HepG2 (cell line): ENCODE data around the gene TIAM2. TPM values are rescaled to one million over a fixed set of nuclear protein-coding genes. Genes with fewer than 3 reads are reported as not detected.

Source experiments
- ATAC-seq: fragments of 200-7000 bp; cut with Tn5 transposase; 3 replicates; pipeline ENCODE4 v1.9.1; 2020; ENCODE audit warnings: mild to moderate bottlenecking, moderate library complexity
- BruUV-seq: library from RNA; stranded (reverse); fragments of 400-500 nt; replicated peaks from 2 replicates; lab custom pipeline; 2021; lab: Mats Ljungman, UMichigan
- CTCF ChIA-PET: fragments of 300-600 bp; formaldehyde crosslinking; extraction: SDS; loops from one replicate; lab custom pipeline; 2021; ENCODE audit warnings: low total read pairs, inconsistent platforms, low intra/inter-chr PET ratio; lab: Yijun Ruan, JAX
- POLR2A ChIA-PET: fragments of 350-600 bp; sonication (Branson Sonifier 250); formaldehyde crosslinking; loops from one replicate; lab custom pipeline; 2020; ENCODE audit warnings: antibody characterized with exemption, inconsistent platforms; lab: Yijun Ruan, JAX
- DNase-seq: peaks from one replicate; pipeline ENCODE4 v3.0.0-alpha.2; 2015; ENCODE audit warnings: low spot score
- FAIRE-seq: peaks from 3 replicates; lab custom pipeline; 2011; peaks lifted over from hg19 to GRCh38; lab: Jason Lieb, UNC
- H2AFZ ChIP-seq: one replicate; pipeline ENCODE4 v1.6.1; 2011; ENCODE audit warnings: low read length, inconsistent platforms
- H3K27ac ChIP-seq: fragments of 300-600 bp; 3 replicates; pipeline ENCODE4 v1.8.0; 2011; ENCODE audit warnings: mixed run types, mild to moderate bottlenecking, mixed read lengths, low read length, inconsistent platforms; ENCODE audit not compliant: insufficient read depth; ENCODE audit errors: extremely low read length
- H3K27me3 ChIP-seq, 2 experiments: fragments of 200-600 bp in 1 of 2; 2 replicates in 1 of 2; 3 replicates in 1 of 2; pipeline versions ENCODE4 v1.6.0 to v1.8.0; 2011; ENCODE audit warnings: low read length in 2 of 2, mild to moderate bottlenecking in 2 of 2, moderate library complexity in 2 of 2, inconsistent platforms in 1 of 2; ENCODE audit not compliant: insufficient read depth in 2 of 2, control insufficient read depth in 1 of 2
- H3K36me3 ChIP-seq, 2 experiments: fragments of 200-600 bp in 1 of 2; replicated peaks in 1 of 2; 2 replicates in 1 of 2; 3 replicates in 1 of 2; pipeline versions ENCODE4 v1.5.1 to v1.8.0; 2011; ENCODE audit warnings: low read length in 2 of 2, inconsistent platforms in 1 of 2; ENCODE audit not compliant: insufficient read depth in 2 of 2, control insufficient read depth in 1 of 2
- H3K4me1 ChIP-seq: 2 replicates; pipeline ENCODE4 v1.5.1; 2012; ENCODE audit warnings: low read length, inconsistent platforms; ENCODE audit not compliant: insufficient read depth
- H3K4me2 ChIP-seq: 2 replicates; pipeline ENCODE4 v1.6.0; 2011; ENCODE audit warnings: low read depth, low read length, inconsistent platforms
- H3K4me3 ChIP-seq, 3 experiments: fragments of 200-600 bp in 1 of 3; sonication (generic), shearing (Covaris generic) in 1 of 3; replicated peaks in 1 of 3; 2 replicates each; pipeline ENCODE4 v1.5.1; 2011 to 2016; ENCODE audit warnings: low read length in 3 of 3, inconsistent platforms in 2 of 3, low read depth in 2 of 3, mild to moderate bottlenecking in 2 of 3, control low read depth in 1 of 3, mixed read lengths in 1 of 3; ENCODE audit not compliant: insufficient read depth in 1 of 3
- H3K79me2 ChIP-seq: one replicate; pipeline ENCODE4 v1.6.1; 2011; ENCODE audit warnings: low read length, inconsistent platforms; ENCODE audit not compliant: insufficient read depth
- H3K9ac ChIP-seq: 2 replicates; pipeline ENCODE4 v1.6.0; 2011; ENCODE audit warnings: mild to moderate bottlenecking, low read depth, low read length, inconsistent platforms; ENCODE audit not compliant: insufficient read depth
- H3K9me3 ChIP-seq: 2 replicates; pipeline ENCODE4 v1.5.1; 2012; ENCODE audit warnings: mild to moderate bottlenecking, low read length
- H4K20me1 ChIP-seq: 2 replicates; pipeline ENCODE4 v1.6.0; 2011; ENCODE audit warnings: inconsistent platforms, mild to moderate bottlenecking, low read length, moderate library complexity; ENCODE audit not compliant: insufficient read depth
- BCL3 ChIP-seq: sonication (generic); formaldehyde crosslinking; IDR thresholded peaks from 2 replicates; pipeline ENCODE4 v1.5.1; 2020; ENCODE audit warnings: mild to moderate bottlenecking, missing genetic modification reagents, moderate library complexity
- CREBL2 ChIP-seq: sonication (generic); formaldehyde crosslinking; IDR thresholded peaks from 2 replicates; pipeline ENCODE4 v1.8.1; 2023; ENCODE audit warnings: missing genetic modification reagents, mild to moderate bottlenecking, borderline replicate concordance
- DZIP1 ChIP-seq: sonication (generic); formaldehyde crosslinking; IDR thresholded peaks from 2 replicates; pipeline ENCODE4 v1.5.0; 2020; ENCODE audit warnings: mild to moderate bottlenecking, missing genetic modification reagents
- LCORL ChIP-seq, 2 experiments: fragments of 450-650 bp in 1 of 2; sonication (generic) in 1 of 2; formaldehyde crosslinking in 1 of 2; IDR thresholded peaks; 2 replicates each; pipeline versions ENCODE4 v1.5.0 to v1.6.1; 2017 to 2020; ENCODE audit warnings: antibody characterized with exemption in 1 of 2, missing genetic modification reagents in 1 of 2
- MEIS2 ChIP-seq: sonication (generic); formaldehyde crosslinking; IDR thresholded peaks from 2 replicates; pipeline ENCODE4 v1.9.0; 2021; ENCODE audit warnings: mild to moderate bottlenecking, missing genetic modification reagents
- SIN3B ChIP-seq: fragments of 150-350 bp; IDR thresholded peaks from 2 replicates; pipeline ENCODE4 v1.6.1; 2014; ENCODE audit warnings: low read length
- WGBS: methylation state at CpG from one replicate; pipeline ENCODE4 v1.1.6; 2017; ENCODE audit warnings: low lambda C conversion rate; 5-methylcytosine and 5-hydroxymethylcytosine counted together
- in situ Hi-C: cut with HindIII; loops from 2 replicates; pipeline ENCODE4 v1.10.0; 2017; ENCODE audit warnings: low pct_unique_long_range_greater_than_20kb; ENCODE audit not compliant: extremely low pct_ligation_motif_present
- intact Hi-C: fragments of 100-400 bp; cut with micrococcal nuclease; formaldehyde crosslinking; loops from one replicate; pipeline ENCODE4 v1.10.0; 2022; ENCODE audit not compliant: unreplicated experiment
- polyA plus RNA-seq, 8 experiments: library from polyadenylated mRNA; depleted of rRNA in 3 of 8; stranded (reverse) in 7 of 8; unstranded in 1 of 8; fragments of >200 nt; fragmentation: Illumina TruSeq in 4 of 8; extraction: Trizol in 4 of 8; gene quantifications; 2 replicates each; pipeline versions ENCODE4 v1.2.1 to v1.2.3, GENCODE V29; 2011 to 2016; ENCODE audit warnings: low read depth in 4 of 8, missing spikeins in 1 of 8, mixed read lengths in 1 of 8; ENCODE audit not compliant: insufficient read depth in 1 of 8
- total RNA-seq, 5 experiments: library from RNA; depleted of rRNA; stranded (reverse); fragments of >200 nt; fragmentation: Illumina TruSeq; extraction: Trizol; gene quantifications; 2 replicates each; pipeline ENCODE4 v1.2.3, GENCODE V29; 2016; ENCODE audit warnings: low read depth in 1 of 5
- TF ChIP-seq, protein P1 (sequence below): sonication (generic); formaldehyde crosslinking; IDR thresholded peaks from 2 replicates; pipeline ENCODE4 v1.5.0; 2020; ENCODE audit warnings: missing genetic modification reagents

The TIAM2 gene
- total and polyA plus RNA-seq, 2 of the 13 experiments (the other 11 are each of a cell fraction or from before 2014, with no cell fraction given) = 4.1 to 4.5 TPM

- no peak overlapping the region for H3K4me2 ChIP-seq
- 39% methylated on average over 7 of the region's 7 CpGs for WGBS
- no peaks in the 10 kb centered on the region for H3K36me3 ChIP-seq
- H3K4me1 ChIP-seq = no peaks in the 10 kb centered on the region
- no peaks in the 10 kb centered on the region for H3K9me3 ChIP-seq
- peak; percentile 62 for ATAC-seq
- no peak overlapping the region for H3K27ac ChIP-seq
- POLR2A ChIA-PET = no interaction called here
- no peaks in the 10 kb centered on the region for H3K79me2 ChIP-seq
- no peak for FAIRE-seq
- in situ Hi-C loops (no loop called here), intact Hi-C loops (no loop called here)
- H2AFZ ChIP-seq = no peak overlapping the region
- DNase-seq = no peak
- BruUV-seq = no TSS peak
- H3K4me3 ChIP-seq = no peak overlapping the region
- CTCF ChIA-PET = no interaction called here
- TF ChIP-seq BCL3 (no peak), DZIP1 (CRISPR knock-in tag) (no peak), LCORL (IDR thresholded peaks at IDR 0.05) (no peak), LCORL (CRISPR knock-in tag; IDR thresholded peaks at IDR 0.05) (no peak), MEIS2 (CRISPR knock-in tag) (no peak), CREBL2 (CRISPR knock-in tag) (no peak), SIN3B (no peak)
- TF ChIP-seq, protein P1, sequence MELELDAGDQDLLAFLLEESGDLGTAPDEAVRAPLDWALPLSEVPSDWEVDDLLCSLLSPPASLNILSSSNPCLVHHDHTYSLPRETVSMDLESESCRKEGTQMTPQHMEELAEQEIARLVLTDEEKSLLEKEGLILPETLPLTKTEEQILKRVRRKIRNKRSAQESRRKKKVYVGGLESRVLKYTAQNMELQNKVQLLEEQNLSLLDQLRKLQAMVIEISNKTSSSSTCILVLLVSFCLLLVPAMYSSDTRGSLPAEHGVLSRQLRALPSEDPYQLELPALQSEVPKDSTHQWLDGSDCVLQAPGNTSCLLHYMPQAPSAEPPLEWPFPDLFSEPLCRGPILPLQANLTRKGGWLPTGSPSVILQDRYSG (CRISPR knock-in tag) = no peak
- no peaks in the 10 kb centered on the region for H3K27me3 ChIP-seq
- no peaks in the 10 kb centered on the region for H4K20me1 ChIP-seq
- no peak overlapping the region for H3K9ac ChIP-seq
Observed at GRCh38 chr6:155112757-155113156, 117.6 kb downstream of the TIAM2 start.
